Measurements from ENCODE around the gene MAD1L1.
"Not testable (repeated sequence)": the region's sequence is repeated elsewhere in the genome, so short reads cannot be mapped to it uniquely, and the experiment has no call there.

MAD1L1 gene

DNA sequence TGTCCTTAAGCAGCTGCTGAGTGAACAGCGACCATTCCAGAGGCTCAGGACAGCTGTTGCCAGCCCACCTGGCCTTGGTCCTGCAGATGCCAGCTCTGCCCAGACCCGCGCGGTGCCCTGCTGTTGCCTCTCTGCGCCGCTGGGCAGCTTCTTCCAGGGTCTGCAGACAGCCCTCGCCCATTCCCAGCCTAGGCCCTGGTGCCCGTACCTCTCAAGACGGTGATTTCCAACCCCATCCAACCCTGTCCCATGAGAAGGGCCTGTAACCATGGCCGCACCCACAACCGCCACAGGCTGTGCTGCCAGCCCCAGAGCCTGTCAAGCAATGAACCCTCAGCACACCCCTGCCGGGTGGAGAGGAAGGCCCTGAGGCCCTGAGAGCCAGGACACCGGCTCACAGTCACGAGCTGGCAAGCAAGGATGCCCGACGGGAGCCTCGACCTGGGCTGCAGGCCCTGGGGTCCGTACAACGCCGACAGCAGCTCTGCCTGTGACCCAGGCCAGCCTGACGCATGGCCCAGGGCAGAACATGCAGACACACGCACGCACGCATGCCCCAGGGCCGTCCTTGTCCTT lies 231.9 kb downstream of the MAD1L1 start:
- DNase-seq (ENCODE audit: low read depth), result no peak

DNA sequence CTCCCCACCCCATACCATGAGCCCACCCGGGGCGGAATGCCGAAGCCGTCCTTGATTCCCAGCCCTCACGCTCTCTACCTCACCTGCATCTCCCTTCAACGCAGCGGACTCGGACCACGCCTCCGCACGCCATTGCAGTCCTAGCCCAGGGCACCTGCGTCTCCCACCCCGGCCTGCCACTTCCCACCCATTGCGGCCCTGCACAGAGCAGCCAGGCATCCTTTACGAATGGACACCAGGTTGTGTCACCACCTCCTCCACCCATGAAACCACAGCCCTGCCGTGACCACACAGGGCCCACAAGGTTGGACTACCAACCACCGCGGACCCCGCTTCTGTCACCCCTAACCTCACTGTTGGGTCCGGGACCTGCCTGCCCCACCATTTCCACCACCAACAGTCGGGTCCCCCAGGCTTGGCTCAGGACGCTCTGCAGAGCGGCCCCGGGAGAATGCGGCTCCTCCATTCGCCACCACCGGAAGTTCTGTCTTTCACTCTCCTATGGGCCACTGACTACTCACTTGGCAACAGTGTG lies 232.5 kb downstream of the MAD1L1 start:
- DNase-seq (ENCODE audit: low read depth), result no peak

DNA sequence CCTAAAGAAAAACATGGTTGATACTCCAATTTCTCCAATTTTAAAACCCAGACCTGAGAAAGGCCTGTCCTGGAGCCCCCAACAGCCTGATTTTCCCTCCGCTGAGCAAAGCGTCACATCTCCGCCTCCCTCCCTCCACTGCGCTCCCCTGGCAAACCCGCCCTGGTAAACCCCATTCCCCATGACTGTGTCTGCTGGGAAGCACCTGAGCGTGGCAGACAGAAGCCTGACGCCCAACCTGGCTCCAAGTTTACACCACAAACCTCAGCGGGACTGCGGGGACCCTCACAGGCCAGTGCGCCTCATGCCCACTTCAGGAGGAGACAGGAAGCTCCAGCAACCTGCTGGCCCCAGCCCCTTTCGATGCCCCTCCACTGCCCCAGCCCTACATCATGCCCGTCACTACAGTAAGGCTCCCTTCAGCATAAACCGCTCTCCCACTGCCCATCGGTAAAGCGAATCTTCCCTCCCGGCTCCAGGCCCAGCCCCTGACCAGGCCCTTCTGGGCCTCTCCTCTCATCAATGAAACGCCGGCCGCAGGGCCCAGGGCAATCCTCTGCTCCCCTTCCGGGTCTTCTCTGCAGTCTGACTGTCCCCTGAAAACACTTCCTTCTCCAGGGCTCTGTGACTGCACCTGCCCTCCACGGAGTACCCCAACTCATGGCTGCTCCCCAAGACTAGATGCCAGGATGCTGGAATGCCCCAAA lies 233.3 kb downstream of the MAD1L1 start:
- DNase-seq (ENCODE audit: low read depth), result no peak

DNA sequence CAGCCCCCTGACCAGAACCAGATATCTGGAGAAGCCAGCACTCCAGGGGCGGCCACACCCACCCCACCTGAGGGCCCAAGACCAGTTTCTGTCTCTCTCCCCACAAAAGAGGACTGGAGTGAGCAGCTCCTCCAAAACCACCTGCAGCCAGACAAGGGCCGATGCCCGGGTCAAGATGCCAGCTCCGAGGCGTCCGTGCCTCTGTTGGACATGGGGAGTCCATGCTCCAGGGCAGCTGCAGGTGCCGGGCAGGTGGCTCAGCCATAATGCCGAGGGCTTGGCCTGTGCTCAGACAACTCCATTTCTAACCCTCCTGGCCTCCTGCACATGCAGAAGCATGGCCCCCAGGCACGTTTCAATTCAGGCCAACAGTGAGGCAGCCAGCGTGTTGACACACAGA lies 234.6 kb downstream of the MAD1L1 start:
- DNase-seq (ENCODE audit: low read depth), result no peak

DNA sequence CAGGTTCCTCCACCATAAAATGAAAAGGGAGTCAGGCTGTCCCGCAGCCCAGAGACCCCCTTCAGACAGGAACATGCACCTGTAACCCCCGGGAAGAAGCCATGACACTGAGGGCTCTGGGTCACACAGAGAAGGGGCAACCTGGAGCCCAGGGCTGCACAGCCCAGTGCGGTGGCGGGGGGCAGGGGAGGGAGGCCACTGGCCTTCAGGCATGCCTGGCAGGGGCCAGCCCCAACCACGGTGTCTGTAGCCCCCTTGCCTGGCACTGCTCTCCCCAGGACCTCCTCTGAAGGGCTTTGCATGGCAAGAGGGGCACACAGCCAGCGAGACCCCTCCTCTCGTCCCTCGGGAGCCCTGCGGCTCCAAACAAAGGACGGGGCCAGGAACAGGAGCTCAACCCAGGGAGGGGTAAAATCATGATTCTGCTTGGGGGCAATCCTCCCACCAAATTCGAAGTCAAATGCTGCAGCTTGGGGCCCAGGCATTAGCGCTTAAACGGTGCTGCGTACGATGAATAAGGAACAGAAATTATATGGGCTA lies 235.1 kb downstream of the MAD1L1 start:
- no peak for DNase-seq (ENCODE audit: low read depth)

DNA sequence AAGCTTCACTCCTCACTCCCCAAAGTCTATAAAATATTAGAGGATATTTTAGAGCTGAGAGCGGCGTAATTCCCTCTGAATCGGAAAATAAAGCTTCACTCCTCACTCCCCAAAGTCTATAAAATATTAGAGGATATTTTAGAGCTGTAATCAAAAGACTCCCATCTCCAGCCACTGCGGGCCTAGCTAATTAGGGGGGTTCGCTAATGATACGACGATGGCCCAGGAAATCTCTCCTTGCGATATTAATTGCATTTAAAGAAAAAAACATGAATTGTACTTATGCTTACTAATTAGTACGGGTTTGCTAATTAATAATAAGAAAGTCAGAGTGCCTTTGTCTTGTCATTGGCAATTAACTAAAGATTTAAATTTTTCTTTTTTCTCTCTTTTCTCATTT lies 235.9 kb downstream of the MAD1L1 start:
- no peak for DNase-seq (ENCODE audit: low read depth)

DNA sequence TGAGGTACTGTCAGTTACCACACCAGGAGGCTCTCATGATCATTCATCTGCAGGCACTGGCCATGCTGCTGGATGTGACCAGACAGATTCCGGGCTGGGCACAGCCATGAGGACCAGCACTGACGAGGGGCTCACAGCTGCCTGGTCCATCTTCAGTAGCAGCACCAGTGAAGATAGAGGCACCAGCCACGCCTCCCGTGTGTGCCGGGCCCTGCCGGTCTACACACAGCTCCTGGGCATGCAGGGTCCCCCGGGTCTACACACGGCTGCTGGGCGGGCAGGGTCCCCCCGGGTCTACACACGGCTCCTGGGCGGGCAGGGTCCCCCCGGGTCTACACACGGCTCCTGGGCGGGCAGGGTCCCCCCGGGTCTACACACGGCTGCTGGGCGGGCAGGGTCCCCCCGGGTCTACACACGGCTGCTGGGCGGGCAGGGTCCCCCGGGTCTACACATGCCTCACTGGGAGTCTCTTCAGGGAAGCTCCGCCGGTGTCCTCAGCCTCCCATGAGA lies 236.8 kb downstream of the MAD1L1 start:
- not testable (repeated sequence) for DNase-seq (ENCODE audit: low read depth)

DNA sequence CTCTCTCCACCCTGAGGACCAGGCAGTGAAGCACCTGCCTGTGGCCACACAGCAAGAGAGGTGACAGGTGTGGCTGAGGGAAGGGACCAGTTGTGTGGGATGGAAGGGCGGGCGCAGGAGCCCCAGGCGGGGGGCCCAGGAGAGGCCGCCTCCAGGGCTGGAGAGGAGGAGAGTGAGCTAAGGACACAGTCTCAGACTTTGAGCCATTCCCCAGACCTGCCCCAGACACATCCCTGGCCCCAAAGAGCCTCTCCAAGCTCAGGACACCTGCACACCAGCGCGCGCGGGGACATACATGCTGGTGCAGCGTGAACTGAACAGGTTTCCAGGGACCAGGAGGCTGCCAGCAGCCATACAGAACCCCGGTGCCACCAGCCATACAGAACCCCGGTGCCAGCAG lies 237.3 kb downstream of the MAD1L1 start:
- no peak for DNase-seq (ENCODE audit: low read depth)

DNA sequence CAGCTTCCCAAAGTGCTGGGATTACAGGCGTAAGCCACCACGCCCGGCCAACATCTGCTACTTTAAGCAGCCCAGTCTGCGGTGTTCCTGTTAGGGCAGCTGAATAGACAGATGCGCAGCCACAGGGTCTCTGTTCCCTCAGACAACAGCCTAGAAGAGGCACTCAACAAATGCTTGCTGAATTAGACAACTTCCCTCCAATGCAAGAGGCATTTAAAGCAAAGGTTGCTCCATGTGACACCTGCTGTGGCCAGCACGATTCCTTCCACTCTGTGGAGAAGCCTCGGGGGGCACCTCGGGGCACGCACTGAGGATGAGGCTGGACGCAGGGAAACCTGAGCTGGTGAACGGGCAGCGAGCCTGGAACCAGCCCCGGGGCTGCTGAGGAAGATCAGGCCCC lies 237.8 kb downstream of the MAD1L1 start:
- DNase-seq (ENCODE audit: low read depth), result no peak

DNA sequence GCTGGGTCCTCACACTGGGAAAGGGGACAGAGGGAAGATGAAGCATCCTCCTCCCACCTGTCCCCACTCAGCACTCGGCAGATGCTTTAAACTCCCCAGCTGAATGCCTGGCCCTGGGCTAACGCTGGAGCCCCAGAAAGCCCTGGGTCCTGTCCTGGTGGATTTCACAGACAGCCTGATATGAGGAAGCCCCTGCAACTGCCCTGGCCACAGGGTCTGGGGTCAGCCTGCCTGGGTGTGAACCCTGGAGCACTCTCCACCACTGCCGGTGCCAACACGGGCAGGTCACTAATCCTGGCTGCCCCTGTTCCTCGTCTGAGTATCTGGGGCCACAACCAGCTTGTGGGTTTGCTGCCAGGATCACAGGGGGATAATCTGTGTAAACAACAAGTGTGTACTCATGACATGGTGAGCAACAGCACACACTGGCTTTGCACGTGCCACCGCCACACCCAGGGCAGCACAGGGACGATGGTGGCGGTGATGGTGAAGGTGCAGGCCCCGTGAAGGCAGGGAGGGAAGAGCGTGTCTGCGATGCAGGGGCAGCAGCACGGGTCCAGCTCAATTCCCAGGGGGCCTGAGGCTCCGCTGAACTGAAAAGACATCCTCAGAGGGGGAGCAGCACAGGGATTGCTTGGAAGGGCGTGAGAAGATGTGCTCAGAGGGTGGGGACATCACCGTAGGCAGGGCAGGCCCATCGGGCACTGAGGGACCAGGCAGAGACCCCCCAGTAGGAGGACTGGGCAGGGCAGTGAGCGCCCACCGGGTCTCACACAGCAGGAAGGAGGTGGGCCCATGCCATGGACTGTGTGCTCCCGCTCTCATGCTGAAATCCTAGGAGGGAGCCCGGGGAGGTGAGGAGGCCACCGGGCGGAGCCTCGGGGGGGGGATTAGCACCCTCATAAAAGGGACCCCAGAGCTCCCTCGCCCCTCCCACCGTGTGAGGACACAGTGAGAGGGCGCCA lies 238.7 kb downstream of the MAD1L1 start:
- DNase-seq (ENCODE audit: low read depth), result no peak

DNA sequence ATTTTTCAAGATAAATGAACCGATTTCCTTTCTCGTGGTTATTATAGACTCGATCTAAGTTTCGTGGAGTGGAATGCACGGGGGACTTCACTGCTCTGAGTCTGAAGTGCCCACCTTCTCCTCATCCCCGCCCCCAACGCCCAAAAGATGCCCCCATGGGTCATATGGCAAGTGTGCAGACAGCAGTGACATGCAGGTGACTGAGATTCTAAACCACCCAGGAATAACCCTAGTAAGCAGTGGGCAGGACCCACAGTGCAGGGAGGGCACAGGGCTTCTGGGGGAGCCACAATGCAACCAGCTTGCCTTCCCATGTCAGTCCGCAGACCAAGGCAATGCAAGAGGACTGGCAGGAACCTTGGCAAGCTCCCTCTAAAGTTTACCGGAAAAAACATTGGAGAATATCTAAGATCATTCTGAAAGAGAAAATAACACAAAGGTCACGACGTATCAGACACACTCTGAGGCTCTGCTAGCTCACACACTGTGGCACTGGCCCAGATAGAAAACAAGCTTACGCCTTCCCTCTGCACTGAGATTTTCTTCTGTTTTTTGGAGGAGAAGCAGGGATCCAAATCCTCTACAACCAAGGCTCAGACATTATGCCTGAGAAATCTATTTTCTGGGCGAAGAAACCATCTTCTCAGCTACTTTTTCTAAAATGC lies 239.6 kb downstream of the MAD1L1 start:
- DNase-seq (ENCODE audit: low read depth), result no peak

DNA sequence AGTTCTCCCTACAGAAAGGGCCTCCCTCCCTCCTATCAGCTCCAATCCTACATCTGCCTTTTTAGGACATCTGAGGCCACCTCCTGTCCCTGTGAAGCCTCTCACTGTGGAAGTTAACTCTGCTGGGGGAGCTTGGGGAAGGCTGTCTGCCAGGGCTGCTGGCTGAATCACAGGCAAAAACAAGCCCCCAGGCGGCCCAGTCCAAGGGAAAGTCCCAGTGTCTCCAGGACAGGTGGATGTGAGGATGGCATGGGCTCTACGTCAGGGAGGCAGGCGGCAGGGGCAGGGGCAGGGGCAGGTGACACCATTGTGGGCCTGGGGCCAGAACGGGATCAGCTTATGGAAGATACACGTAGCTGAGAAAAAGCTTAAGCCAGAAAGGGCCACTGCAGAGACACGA lies 240.2 kb downstream of the MAD1L1 start:
- no peak for DNase-seq (ENCODE audit: low read depth)

DNA sequence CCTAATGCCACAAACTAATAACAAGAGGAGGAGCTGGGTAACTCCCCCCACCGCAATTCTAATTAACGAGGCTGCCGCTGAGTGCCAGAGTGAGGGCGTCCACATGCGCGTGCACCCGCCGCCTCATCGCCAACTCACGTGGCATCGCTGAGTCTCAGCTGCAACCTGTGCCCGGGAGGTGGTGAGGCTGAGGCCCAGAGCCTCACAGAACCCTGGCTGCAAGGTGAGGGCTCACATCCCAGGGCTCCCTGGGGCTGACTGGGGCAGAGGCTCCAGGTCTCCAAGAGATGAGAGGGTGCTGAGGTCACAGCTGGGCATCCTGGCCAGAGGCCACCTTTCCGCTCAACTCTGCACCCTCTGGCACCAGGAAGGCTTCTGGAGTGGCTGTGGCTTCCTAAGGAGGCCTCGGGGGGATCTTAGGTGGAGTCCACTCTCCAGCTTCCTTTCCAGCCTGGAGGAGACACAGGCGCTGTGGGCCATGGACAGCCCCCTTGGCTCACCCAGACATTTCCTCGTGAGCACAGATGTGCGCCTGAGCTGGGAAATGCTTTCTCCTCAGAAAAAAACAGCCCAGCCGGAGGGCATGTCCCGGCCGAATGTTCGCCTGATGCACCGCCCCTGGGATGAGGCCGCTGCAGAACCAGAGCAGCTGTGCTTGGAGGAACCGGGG lies 242.6 kb downstream of the MAD1L1 start:
- no peak for DNase-seq (ENCODE audit: low read depth)

DNA sequence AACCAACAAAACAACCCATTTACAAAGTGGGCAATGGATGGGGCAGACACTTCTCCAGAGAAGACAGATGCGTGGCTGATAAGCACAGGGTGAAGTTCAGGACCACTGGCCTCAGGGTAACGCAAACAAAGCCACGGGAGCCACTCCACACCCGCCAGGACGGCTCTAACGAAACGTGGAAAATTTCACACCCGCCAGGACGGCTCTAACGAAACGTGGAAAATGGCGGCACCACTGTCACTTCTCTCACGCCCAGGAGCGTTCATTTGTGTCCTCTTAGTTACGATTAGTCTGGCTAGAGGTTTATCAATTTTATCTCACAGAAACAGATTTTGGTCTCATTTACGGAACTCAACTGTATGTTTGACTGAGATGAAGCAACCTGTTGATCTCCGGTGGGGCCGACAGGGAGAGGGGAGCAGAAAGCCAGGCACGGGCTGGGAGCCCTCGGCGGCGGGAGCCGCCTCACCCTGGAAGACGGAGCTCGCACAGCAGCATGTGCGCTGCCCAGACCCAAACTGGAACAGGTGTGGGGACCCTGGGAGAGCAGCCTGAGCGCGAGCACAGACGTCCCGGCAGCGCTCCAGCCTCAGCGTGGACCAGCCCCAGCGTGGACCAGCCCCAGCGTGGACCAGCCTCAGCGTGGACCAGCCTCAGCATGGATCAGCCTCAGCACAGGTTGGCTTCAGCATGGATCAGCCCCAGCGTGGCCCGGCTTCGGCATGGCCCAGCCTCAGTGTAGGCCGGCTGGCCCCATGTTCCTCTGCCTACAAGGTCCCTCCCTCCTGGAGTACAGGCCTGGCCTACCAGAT lies 243.5 kb downstream of the MAD1L1 start:
- no peak for DNase-seq (ENCODE audit: low read depth)

DNA sequence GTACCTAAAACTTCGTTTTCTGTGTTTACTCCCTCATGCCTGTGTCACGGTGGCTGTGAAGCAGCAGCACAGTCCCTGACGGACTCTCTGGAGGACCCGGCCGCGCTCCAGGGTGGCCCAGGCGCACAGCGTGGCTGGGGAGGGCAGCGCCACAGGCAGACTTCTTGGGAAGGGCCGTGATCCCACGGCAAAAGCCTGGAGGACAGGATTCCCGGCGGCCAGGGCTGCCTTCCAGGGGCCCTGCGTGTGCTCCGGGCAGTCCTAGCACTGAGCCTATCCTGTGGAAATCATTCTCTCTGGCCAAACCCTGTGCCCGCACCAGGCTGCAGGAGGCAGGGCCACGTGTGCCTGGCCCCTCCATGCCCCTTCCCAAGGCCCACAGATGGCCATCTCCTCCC lies 244.2 kb downstream of the MAD1L1 start:
- no peak for DNase-seq (ENCODE audit: low read depth)

DNA sequence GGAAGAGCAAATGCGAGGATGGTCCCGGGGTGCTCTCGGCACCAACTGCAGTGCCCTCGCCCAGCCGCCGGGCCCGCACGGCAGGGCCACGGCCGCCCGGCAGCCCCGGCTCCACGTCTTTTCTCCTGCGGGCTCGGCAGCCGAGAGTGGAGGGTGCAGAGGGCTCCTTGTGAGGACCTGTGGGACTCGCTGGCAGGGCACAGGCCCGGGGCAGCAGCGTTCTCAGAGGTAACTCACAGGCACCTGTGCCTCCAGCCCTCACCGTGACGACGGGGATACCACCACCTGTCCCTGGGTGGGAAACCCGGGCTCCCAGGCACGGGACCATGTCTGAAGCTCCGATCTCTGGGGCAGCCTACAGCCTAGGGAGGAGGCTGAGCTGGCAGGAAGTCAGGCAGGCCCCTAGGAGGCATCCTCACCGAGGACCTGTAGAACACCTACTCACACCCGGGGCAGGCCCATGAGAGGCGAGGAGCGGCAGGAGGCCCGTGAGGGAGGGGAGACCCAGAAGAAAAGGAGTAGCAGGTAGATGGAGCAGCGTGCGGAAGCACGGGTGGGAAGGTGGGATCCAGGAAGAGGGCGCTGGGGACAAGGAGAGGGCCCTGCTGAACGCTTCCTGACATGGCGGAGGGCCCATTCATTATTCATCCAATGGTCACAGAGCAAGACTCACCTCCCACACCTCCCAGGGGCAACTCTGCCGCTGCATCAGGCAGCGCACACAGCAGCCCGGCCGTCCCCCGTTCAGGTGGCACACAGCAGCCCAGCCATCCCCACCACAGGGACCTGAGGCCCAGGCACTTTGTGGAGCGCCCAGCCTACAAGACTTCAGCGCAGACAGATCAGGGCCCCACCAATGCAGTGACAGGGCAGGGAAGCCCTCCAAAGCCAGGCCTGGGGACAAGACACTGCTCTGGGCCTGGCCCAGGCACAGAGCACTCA lies 244.9 kb downstream of the MAD1L1 start:
- DNase-seq (ENCODE audit: low read depth), result no peak

DNA sequence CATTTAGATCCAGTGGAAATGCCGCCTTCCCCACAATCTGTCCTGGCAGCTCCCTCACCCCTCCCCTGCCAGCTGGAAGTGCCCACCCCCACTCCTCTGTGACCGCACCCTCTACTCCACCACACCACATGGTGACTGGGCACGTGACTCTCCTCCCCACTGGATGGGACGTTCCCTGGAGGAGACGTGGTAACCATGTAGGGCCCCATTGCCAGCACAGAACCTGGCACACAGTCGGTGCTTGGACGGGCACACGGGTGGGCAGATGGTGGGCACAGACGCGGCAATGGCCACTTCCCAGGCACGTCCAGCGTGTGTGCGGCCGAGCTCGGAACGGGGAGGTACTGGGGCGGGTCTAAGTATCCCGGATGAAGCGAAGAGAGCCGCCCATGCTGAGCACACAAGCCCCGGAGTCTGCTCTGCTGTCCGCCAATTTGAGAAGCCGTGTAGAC lies 245.6 kb downstream of the MAD1L1 start:
- no peak for DNase-seq (ENCODE audit: low read depth)

DNA sequence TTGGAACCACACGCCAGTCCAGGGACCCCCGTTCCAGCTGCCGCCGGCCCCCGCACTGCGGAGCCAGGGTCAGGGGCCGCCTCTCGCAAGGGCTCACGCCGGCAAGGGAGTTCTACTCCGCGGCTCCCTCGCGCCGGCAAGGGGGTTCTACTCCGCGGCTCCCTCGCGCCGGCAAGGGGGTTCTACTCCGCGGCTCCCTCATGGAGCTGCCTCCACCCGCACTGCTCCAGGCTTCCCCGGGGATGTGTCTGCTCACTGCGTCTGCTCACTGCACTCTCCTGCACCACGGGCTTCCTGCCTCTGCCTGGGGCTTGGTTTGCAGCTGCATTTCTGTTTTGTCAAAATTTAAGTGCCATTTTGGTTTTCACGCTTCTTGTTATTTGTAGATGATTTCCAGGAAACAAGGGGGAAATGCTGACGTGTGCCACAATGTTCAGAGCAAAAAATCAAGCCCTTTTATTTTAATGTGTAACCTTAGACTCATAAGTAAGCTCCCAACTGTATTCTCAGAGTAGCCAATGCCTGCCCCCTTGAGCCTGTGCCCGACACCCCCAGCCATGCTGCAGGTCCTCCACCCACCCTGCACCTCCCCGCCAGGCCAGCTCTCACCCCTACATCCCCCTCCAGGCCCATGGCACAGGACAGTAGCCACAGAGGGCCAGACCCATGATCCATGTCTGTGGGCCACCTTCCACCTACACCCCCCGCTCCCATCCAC lies 246.2 kb downstream of the MAD1L1 start:
- no peak for DNase-seq (ENCODE audit: low read depth)
